K562 (cell line): ENCODE data around the gene TIGD1. TPM values are rescaled to one million over a fixed set of nuclear protein-coding genes. Genes with fewer than 3 reads are reported as not detected.
A peak's percentile ranks its signal among the peaks of the same experiment; 100 is the strongest.

Source experiments
- CBFA2T2 ChIP-seq: fragments of 450-650 bp; conservative IDR thresholded peaks from 2 replicates; pipeline ENCODE4 v1.6.1; 2017; ENCODE audit warnings: mild to moderate bottlenecking
- CBFA2T3 ChIP-seq: fragments of 450-650 bp; IDR thresholded peaks from 2 replicates; pipeline ENCODE4 v1.6.1; 2017
- DDX20 ChIP-seq: fragments of 450-650 bp; IDR thresholded peaks from 2 replicates; pipeline ENCODE4 v1.6.1; 2016; ENCODE audit warnings: missing genetic modification characterization, low read depth, mild to moderate bottlenecking, missing compliant biosample characterization, moderate library complexity
- HEY1 ChIP-seq: fragments of 250-450 bp; sonication (Bioruptor Pico); IDR thresholded peaks from 2 replicates; pipeline ENCODE4 v1.5.0; 2020; ENCODE audit warnings: mild to moderate bottlenecking, moderate library complexity, borderline replicate concordance
- HINFP ChIP-seq: fragments of 450-650 bp; conservative IDR thresholded peaks from 2 replicates; pipeline ENCODE4 v1.6.1; 2016; ENCODE audit warnings: missing genetic modification characterization, low read depth, mild to moderate bottlenecking, control low read depth, missing compliant biosample characterization
- NKRF ChIP-seq: fragments of 450-650 bp; IDR thresholded peaks from 2 replicates; pipeline ENCODE4 v1.6.1; 2016; ENCODE audit warnings: borderline replicate concordance
- NONO ChIP-seq, 2 experiments: fragments of 200-400 bp in 1 of 2; fragments of 450-650 bp in 1 of 2; formaldehyde crosslinking in 1 of 2; IDR thresholded peaks; 2 replicates each; pipeline ENCODE4 v1.6.1; 2017; ENCODE audit warnings: low read depth in 2 of 2, mild to moderate bottlenecking in 2 of 2, moderate library complexity in 2 of 2, low read length in 1 of 2
- NR2C1 ChIP-seq, 2 experiments: fragments of 450-650 bp; IDR thresholded peaks; 2 replicates each; pipeline ENCODE4 v1.6.1; 2017; ENCODE audit warnings: mild to moderate bottlenecking in 2 of 2, antibody characterized with exemption in 1 of 2, inconsistent platforms in 1 of 2, missing compliant biosample characterization in 1 of 2, missing genetic modification characterization in 1 of 2
- SMAD2 ChIP-seq: fragments of 150-350 bp; IDR thresholded peaks from 2 replicates; pipeline ENCODE4 v1.6.1; 2014; ENCODE audit warnings: low read depth, mild to moderate bottlenecking, low read length
- ZNF785 ChIP-seq: fragments of 250-450 bp; sonication (Bioruptor Pico); IDR thresholded peaks from 2 replicates; pipeline ENCODE4 v1.4.0; 2020; ENCODE audit warnings: mild to moderate bottlenecking
- polyA plus RNA-seq, 8 experiments: library from polyadenylated mRNA; depleted of rRNA in 4 of 8; stranded (reverse) in 5 of 8; unstranded in 3 of 8; fragments of >200 nt; fragmentation: Nextera tagmentation in 2 of 8; fragmentation: Illumina TruSeq in 1 of 8; extraction: Ambion mirVana in 2 of 8; extraction: Trizol in 1 of 8; gene quantifications; 2 replicates each; pipeline versions ENCODE4 v1.2.1 to v1.2.3, GENCODE V29; 2011 to 2014; ENCODE audit warnings: inconsistent platforms in 1 of 8, missing spikeins in 1 of 8
- total RNA-seq, 7 experiments: library from RNA; depleted of rRNA in 6 of 7; stranded (reverse); fragments of >200 nt in 6 of 7; fragmentation: Illumina TruSeq in 2 of 7; extraction: Trizol in 2 of 7; gene quantifications; 2 replicates each; pipeline versions ENCODE4 v1.2.1 to v1.2.3, GENCODE V29; 2011 to 2021; ENCODE audit warnings: low replicate concordance in 1 of 7

TIGD1 gene
- total and polyA plus RNA-seq, 9 of the 15 experiments (the other 6 are each of a cell fraction or from before 2014, with no cell fraction given): 2.0 to 10.1 (median 6.6) TPM

GRCh38 chr2:232543928-232544631, 6.3 kb downstream of the TIGD1 start (continued):
- no peak for TF ChIP-seq NKRF
- TF ChIP-seq NR2C1 (IDR thresholded peaks at IDR 0.05): no peak
- no peak for TF ChIP-seq NR2C1 (tag; IDR thresholded peaks at IDR 0.05)
- TF ChIP-seq CBFA2T3: peak; percentile 52
- no peak for TF ChIP-seq ZNF785 (CRISPR knock-in tag)
- TF ChIP-seq HINFP (tag): no peak
- TF ChIP-seq CBFA2T2: no peak
- no peak for TF ChIP-seq DDX20 (tag)
- TF ChIP-seq SMAD2: no peak
- TF ChIP-seq NONO (IDR thresholded peaks at IDR 0.05; ENCODE audit: low read depth in 2 of 2, low read length in 1 of 2): no peak
- TF ChIP-seq HEY1 (CRISPR knock-in tag): no peak
